Transverse colon (tissue), 4 donors: ENCODE measurements around the gene AP1M2. TPM values are rescaled to one million over a fixed set of nuclear protein-coding genes. Genes with fewer than 3 reads are reported as not detected.

Experiments
- DNase-seq: peaks from one replicate; pipeline ENCODE4 v3.0.0-alpha.2; 2019
- H3K27ac ChIP-seq, 4 donors: fragments of 200-600 bp; sonication (generic); 2 replicates each; pipeline ENCODE4 v1.5.1; 2016 to 2018; ENCODE audit warnings: inconsistent platforms in 4 of 4
- H3K27me3 ChIP-seq: fragments of 200-600 bp; sonication (generic); 2 replicates; pipeline ENCODE4 v1.5.1; 2017; ENCODE audit warnings: inconsistent platforms
- H3K36me3 ChIP-seq, 4 donors: fragments of 200-600 bp; sonication (generic); 2 replicates each; pipeline ENCODE4 v1.5.1; 2017 to 2019; ENCODE audit warnings: inconsistent platforms in 4 of 4
- H3K4me1 ChIP-seq, 4 donors: fragments of 200-600 bp; sonication (generic); 2 replicates each; pipeline ENCODE4 v1.5.1; 2017 to 2020; ENCODE audit warnings: inconsistent platforms in 4 of 4
- H3K4me3 ChIP-seq, 4 donors: fragments of 200-600 bp; sonication (generic); 1 replicate in 1 of 4; 2 replicates in 3 of 4; pipeline versions ENCODE4 v1.5.1 to v1.6.1; 2017 to 2019; ENCODE audit warnings: inconsistent platforms in 4 of 4
- H3K9me3 ChIP-seq, 2 donors: fragments of 200-600 bp; sonication (generic); 2 replicates each; pipeline ENCODE4 v1.5.1; 2017 to 2019; ENCODE audit warnings: inconsistent platforms in 2 of 2
- EP300 ChIP-seq: sonication (generic); formaldehyde crosslinking; IDR thresholded peaks from one replicate; pipeline ENCODE4 v1.6.1; 2017; ENCODE audit warnings: antibody characterized with exemption, low read depth
- POLR2A ChIP-seq: fragments of 450-650 bp; IDR thresholded peaks from one replicate; pipeline ENCODE4 v1.6.1; 2016; ENCODE audit warnings: antibody characterized with exemption, mild to moderate bottlenecking, moderate library complexity
- POLR2AphosphoS5 ChIP-seq, 3 donors: sonication (generic); formaldehyde crosslinking; IDR thresholded peaks; one replicate each; pipeline ENCODE4 v1.6.1; 2016; ENCODE audit warnings: antibody characterized with exemption in 3 of 3
- WGBS, 2 donors: methylation state at CpG; one replicate each; pipeline ENCODE4 v1.1.5; 2018; ENCODE audit warnings: low coverage in 1 of 2; 5-methylcytosine and 5-hydroxymethylcytosine counted together
- in situ Hi-C, 4 donors: fragments of 200-750 bp; cut with MboI; loops; one replicate each; pipeline versions ENCODE4 v1.15.0 to v1.15.1; 2017; ENCODE audit warnings: low sequenced_read_pairs in 3 of 4, low pct_ligation_motif_present in 1 of 4, low pct_unique_long_range_greater_than_20kb in 1 of 4
- intact Hi-C: fragments of 100-400 bp; cut with DNase I; formaldehyde crosslinking; loops from one replicate; pipeline ENCODE4 v1.15.1; 2023; ENCODE audit warnings: low total_unique reads
- total RNA-seq, 4 donors: library from RNA; depleted of rRNA; stranded (reverse); fragments of >200 nt; gene quantifications; one replicate each; pipeline ENCODE4 v1.1.0, GENCODE V29; 2016
- TF ChIP-seq, protein P1 (sequence below), 5 experiments: fragments of 200-600 bp in 3 of 5; fragments of 450-650 bp in 2 of 5; sonication (generic) in 3 of 5; IDR thresholded peaks; 1 replicate in 2 of 5; 2 replicates in 3 of 5; pipeline ENCODE4 v1.5.1; 2016 to 2017; ENCODE audit warnings: antibody characterized with exemption in 5 of 5, inconsistent platforms in 3 of 5, mild to moderate bottlenecking in 2 of 5, moderate library complexity in 1 of 5

AP1M2 gene
- total RNA-seq, 4 donors from 2014 or later, result 22.8 to 111 (median 63.1) TPM

DNA sequence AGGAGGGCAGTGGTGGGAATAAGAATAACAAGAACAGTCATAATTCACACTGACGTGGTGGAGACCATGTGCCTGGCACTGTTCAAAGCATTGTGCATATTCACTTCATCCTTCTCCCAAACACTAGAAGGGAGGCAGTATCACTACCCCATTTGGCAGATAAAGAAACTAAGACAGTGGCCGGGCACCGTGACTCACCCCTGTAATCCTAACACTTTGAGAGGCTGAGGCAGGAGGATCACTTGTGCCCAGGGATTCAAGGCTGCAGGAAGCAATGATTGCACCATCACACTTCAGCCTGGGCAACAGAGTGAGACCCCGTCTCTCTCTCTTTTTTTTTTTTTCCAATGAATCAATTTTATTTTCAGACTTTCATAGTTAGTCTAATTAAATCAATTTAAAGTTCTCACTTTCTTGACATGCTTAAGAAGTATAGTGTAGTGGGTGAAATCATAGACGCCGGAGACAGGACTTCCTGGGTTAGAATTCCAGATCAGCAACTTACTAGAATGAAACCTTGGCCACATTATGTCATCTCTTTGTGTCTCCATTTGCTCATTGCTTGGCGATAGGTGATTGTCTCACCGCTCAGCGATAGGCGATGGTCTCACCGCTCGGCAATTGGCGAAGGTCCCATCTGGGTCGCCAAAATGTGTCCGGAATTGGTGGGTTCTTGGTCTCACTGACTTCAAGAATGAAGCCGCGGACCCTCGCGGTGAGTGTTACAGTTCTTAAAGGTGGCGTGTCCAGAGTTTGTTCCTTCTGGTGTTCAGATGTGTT, 48.7 kb downstream of the AP1M2 start:
- TF ChIP-seq, protein P1, sequence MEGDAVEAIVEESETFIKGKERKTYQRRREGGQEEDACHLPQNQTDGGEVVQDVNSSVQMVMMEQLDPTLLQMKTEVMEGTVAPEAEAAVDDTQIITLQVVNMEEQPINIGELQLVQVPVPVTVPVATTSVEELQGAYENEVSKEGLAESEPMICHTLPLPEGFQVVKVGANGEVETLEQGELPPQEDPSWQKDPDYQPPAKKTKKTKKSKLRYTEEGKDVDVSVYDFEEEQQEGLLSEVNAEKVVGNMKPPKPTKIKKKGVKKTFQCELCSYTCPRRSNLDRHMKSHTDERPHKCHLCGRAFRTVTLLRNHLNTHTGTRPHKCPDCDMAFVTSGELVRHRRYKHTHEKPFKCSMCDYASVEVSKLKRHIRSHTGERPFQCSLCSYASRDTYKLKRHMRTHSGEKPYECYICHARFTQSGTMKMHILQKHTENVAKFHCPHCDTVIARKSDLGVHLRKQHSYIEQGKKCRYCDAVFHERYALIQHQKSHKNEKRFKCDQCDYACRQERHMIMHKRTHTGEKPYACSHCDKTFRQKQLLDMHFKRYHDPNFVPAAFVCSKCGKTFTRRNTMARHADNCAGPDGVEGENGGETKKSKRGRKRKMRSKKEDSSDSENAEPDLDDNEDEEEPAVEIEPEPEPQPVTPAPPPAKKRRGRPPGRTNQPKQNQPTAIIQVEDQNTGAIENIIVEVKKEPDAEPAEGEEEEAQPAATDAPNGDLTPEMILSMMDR (IDR thresholded peaks at IDR 0.05), result no peak
- TF ChIP-seq EP300 (no peak), POLR2AphosphoS5 (IDR thresholded peaks at IDR 0.05) (no peak), POLR2A (no peak)
- Histone ChIP-seq H3K4me1 (peaks cover 0 to 7% (median 3%) of the 10 kb centered on the region in 4 donors), H3K4me3 (no peak overlapping the region), H3K27ac (no peak overlapping the region), H3K36me3 (no peaks in the 10 kb centered on the region), H3K27me3 (peaks cover 10% of the 10 kb centered on the region), H3K9me3 (no peaks in the 10 kb centered on the region)
- intact Hi-C loops (no loop called here), in situ Hi-C loops (no loop called here)
- 53 to 66% methylated on average over 4 to 20 of the region's 20 CpGs for WGBS, 2 donors
- DNase-seq, result no peak

DNA sequence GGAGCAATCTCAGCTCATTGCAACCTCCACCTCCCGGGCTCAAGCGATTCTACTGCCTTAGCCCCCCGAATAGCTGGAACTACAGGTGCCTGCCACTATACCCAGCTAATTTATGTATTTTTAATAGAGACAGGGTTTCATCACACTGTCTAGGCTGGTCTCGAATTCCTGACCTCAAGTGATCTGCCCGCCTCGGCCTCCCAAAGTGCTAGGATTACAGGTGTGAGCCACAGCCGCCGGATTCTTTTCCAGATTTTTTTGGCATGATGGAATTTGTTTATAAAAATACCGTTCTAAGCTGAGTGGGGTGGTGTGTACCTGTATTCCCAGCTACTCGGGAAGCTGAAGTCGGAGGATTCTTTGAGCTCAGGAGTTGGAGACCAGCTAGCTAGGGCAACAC, 49.4 kb downstream of the AP1M2 start:
- H3K27ac ChIP-seq, result no peak overlapping the region
- no peak for TF ChIP-seq POLR2AphosphoS5 (IDR thresholded peaks at IDR 0.05)
- no peak for TF ChIP-seq EP300
- TF ChIP-seq POLR2A, result no peak
- TF ChIP-seq, protein P1 (IDR thresholded peaks at IDR 0.05), result no peak
- 75 to 76% methylated on average over 10 to 11 of the region's 11 CpGs for WGBS, 2 donors
- H3K27me3 ChIP-seq, result peaks cover 10% of the 10 kb centered on the region
- no peak for DNase-seq
- intact Hi-C loops (no loop called here), in situ Hi-C loops (no loop called here)
- H3K4me1 ChIP-seq, result no peaks in the 10 kb centered on the region
- H3K36me3 ChIP-seq, result no peaks in the 10 kb centered on the region
- H3K4me3 ChIP-seq, result no peak overlapping the region
- H3K9me3 ChIP-seq, result no peaks in the 10 kb centered on the region

DNA sequence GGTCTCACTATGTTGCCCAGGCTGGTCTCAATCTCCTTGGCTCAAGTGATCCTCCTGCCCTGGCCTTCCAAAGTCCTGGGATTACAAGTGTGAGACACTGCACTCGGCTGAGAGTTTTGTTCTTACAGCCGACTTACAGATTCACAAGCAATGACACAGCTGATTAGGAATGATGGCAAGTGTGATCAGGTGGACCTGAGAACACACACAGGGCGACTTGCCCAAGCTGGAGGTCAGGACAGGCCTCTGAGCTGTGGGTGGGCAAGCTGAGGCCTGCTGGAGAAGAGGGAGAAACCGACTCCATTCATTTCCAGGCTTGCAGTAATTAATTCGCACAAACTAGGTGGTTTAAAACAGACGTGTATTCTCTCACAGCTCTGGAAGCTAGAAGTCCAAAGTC, 51.5 kb downstream of the AP1M2 start:
- no peaks in the 10 kb centered on the region for H3K36me3 ChIP-seq
- DNase-seq, result no peak
- H3K4me1 ChIP-seq, result no peaks in the 10 kb centered on the region
- intact Hi-C loops, result no loop called here
- TF ChIP-seq POLR2AphosphoS5 (IDR thresholded peaks at IDR 0.05), result no peak
- no peak for TF ChIP-seq POLR2A
- no peak for TF ChIP-seq EP300
- TF ChIP-seq, protein P1 (IDR thresholded peaks at IDR 0.05), result no peak
- peaks cover 10% of the 10 kb centered on the region for H3K27me3 ChIP-seq
- WGBS, 2 donors, result 71% methylated on average over 6 of the region's 6 CpGs; no CpG with 5 or more reads in 1 of the 2 donors
- no peak overlapping the region for H3K4me3 ChIP-seq
- no peaks in the 10 kb centered on the region for H3K9me3 ChIP-seq
- in situ Hi-C loops, result no loop called here
- H3K27ac ChIP-seq, result no peak overlapping the region

DNA sequence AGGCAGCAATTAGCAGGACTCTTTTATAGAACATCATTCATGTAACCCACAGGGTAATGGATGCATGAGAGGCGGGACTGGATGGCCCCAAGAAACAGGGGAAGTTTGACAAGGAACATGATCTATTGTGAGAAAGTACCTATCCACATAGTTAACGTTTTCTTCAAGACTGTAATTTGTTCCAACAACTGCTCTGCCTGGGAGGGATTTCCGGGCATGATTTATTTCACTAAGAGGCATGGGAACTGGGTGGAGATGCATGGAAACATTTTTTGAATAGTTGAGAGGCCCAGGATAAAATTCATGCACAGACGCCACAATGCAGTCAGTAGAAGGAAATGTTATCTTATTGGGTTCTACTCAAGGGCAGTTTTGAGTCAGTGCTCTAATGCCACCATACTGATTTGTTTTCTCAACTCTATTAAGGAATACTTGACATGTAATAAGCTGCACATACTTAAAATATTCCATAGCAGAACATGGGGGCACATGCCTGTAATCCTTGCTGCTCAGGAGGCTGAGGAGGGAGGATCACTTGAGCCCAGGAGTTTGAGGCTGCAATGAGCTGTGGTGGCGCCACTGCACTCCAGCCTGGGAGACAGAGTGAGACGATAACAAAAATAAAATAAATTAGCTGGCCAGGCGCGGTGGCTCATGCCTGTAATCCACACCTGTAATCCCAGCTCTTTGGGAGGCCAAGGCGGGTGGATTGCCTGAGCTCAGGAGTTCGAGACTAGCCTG, 53.3 kb downstream of the AP1M2 start:
- Histone ChIP-seq H3K4me1 (no peaks in the 10 kb centered on the region), H3K27me3 (peaks cover 2% of the 10 kb centered on the region), H3K9me3 (no peaks in the 10 kb centered on the region), H3K36me3 (no peaks in the 10 kb centered on the region), H3K4me3 (no peak overlapping the region), H3K27ac (peak overlapping the region in 1 of 4 donors; percentile 5)
- in situ Hi-C loops (no loop called here), intact Hi-C loops (loop anchor here (5.0 kb wide), 1 partner anchor 897 kb away; no protein-coding TSS in a partner anchor)
- no peak for TF ChIP-seq EP300
- TF ChIP-seq POLR2AphosphoS5 (IDR thresholded peaks at IDR 0.05), result no peak
- TF ChIP-seq POLR2A, result no peak
- TF ChIP-seq, protein P1 (IDR thresholded peaks at IDR 0.05), result no peak
- WGBS, 2 donors, result 67 to 70% methylated on average over 5 to 10 of the region's 10 CpGs
- no peak for DNase-seq
